K562 (cell line): ENCODE results near the gene UBR4. TPM values are rescaled to one million over a fixed set of nuclear protein-coding genes. Genes with fewer than 3 reads are reported as not detected.

Source experiments
- ATAC-seq: fragments of 200-7000 bp; cut with Tn5 transposase; 3 replicates; pipeline ENCODE4 v1.9.1; 2020; ENCODE audit warnings: moderate library complexity
- BruUV-seq: library from RNA; stranded (reverse); fragments of 400-500 nt; replicated peaks from 2 replicates; lab custom pipeline; 2021; lab: Mats Ljungman, UMichigan
- CTCF ChIA-PET: fragments of 300-600 bp; formaldehyde crosslinking; extraction: SDS; loops from one replicate; lab custom pipeline; 2021; ENCODE audit warnings: low intra/inter-chr PET ratio; lab: Yijun Ruan, JAX
- POLR2A ChIA-PET: fragments of 300-600, 350-650 bp; sonication (Branson Sonifier 250); formaldehyde crosslinking; extraction: SDS; loops from one replicate; lab custom pipeline; 2021; ENCODE audit warnings: antibody characterized with exemption, inconsistent platforms; lab: Yijun Ruan, JAX
- DNase-seq, 4 experiments: peaks; one replicate each; pipeline versions ENCODE4 v3.0.0 to v3.0.0-alpha.2; 2011 to 2018; ENCODE audit warnings: low spot score in 3 of 4, mixed read lengths in 3 of 4; ENCODE audit errors: extremely low read depth in 1 of 4
- FAIRE-seq: peaks from 2 replicates; lab custom pipeline; 2011; peaks lifted over from hg19 to GRCh38; lab: Jason Lieb, UNC
- H2AFZ ChIP-seq: 2 replicates; pipeline ENCODE4 v1.6.0; 2011; ENCODE audit warnings: low read depth, low read length, control low read depth, inconsistent platforms
- H3K27ac ChIP-seq: fragments of 200-600 bp; 3 replicates; pipeline ENCODE4 v1.8.0; 2011; ENCODE audit warnings: low read depth, mild to moderate bottlenecking, control low read depth, inconsistent platforms, low read length, moderate library complexity, mixed read lengths; ENCODE audit errors: extremely low read depth
- H3K27me3 ChIP-seq, 2 experiments: fragments of 300-600 bp in 1 of 2; 2 replicates in 1 of 2; 3 replicates in 1 of 2; pipeline versions ENCODE4 v1.6.0 to v1.8.0; 2011; ENCODE audit warnings: inconsistent platforms in 2 of 2, low read length in 2 of 2, mild to moderate bottlenecking in 1 of 2, mixed read lengths in 1 of 2, moderate library complexity in 1 of 2; ENCODE audit not compliant: control insufficient read depth in 2 of 2, insufficient read depth in 2 of 2
- H3K36me3 ChIP-seq: fragments of 300-600 bp; 3 replicates; pipeline ENCODE4 v1.8.0; 2011; ENCODE audit warnings: mild to moderate bottlenecking, low read length, inconsistent platforms; ENCODE audit not compliant: control insufficient read depth, insufficient read depth
- H3K4me1 ChIP-seq, 2 experiments: fragments of 200-600 bp in 1 of 2; replicated peaks in 1 of 2; 2 replicates in 1 of 2; 3 replicates in 1 of 2; pipeline versions ENCODE4 v1.5.1 to v1.8.0; 2011; ENCODE audit warnings: inconsistent platforms in 2 of 2, low read length in 2 of 2, mild to moderate bottlenecking in 1 of 2, mixed read lengths in 1 of 2, moderate library complexity in 1 of 2; ENCODE audit not compliant: control insufficient read depth in 2 of 2, insufficient read depth in 2 of 2
- H3K4me2 ChIP-seq: 2 replicates; pipeline ENCODE4 v1.6.1; 2011; ENCODE audit warnings: low read length, control low read depth, inconsistent platforms, mixed read lengths; ENCODE audit not compliant: insufficient read depth
- H3K4me3 ChIP-seq: fragments of 200-600 bp; sonication (generic), shearing (Covaris generic); 2 replicates; pipeline ENCODE4 v1.5.1; 2016; ENCODE audit warnings: control low read depth, inconsistent platforms
- H3K79me2 ChIP-seq: fragments of 200-600 bp; 3 replicates; pipeline ENCODE4 v1.8.0; 2011; ENCODE audit warnings: low read length, inconsistent platforms; ENCODE audit not compliant: control insufficient read depth, insufficient read depth
- H3K9ac ChIP-seq, 2 experiments: 2 replicates each; pipeline versions ENCODE4 v1.6.0 to v1.6.1; 2011; ENCODE audit warnings: low read depth in 2 of 2, low read length in 2 of 2, control low read depth in 1 of 2, inconsistent platforms in 1 of 2, mild to moderate bottlenecking in 1 of 2, mixed read lengths in 1 of 2; ENCODE audit not compliant: insufficient read depth in 1 of 2
- H3K9me1 ChIP-seq: one replicate; pipeline ENCODE4 v1.6.0; 2011; ENCODE audit warnings: inconsistent platforms, mild to moderate bottlenecking, low read length, moderate library complexity; ENCODE audit not compliant: control insufficient read depth, insufficient read depth
- H3K9me3 ChIP-seq: replicated peaks from 2 replicates; pipeline ENCODE4 v1.5.1; 2011; ENCODE audit warnings: low read depth, low read length, inconsistent platforms; ENCODE audit not compliant: control insufficient read depth, insufficient read depth
- H4K20me1 ChIP-seq: replicated peaks from 2 replicates; pipeline ENCODE4 v1.6.1; 2011; ENCODE audit warnings: low read length, inconsistent platforms, mixed read lengths; ENCODE audit not compliant: control insufficient read depth, insufficient read depth
- E2F4 ChIP-seq: sonication (generic); formaldehyde crosslinking; IDR thresholded peaks from 2 replicates; pipeline ENCODE4 v1.8.0; 2022; ENCODE audit warnings: mild to moderate bottlenecking, low read depth, missing genetic modification reagents
- FIP1L1 ChIP-seq: fragments of 200-400 bp; formaldehyde crosslinking; IDR thresholded peaks from 2 replicates; pipeline ENCODE4 v1.6.1; 2018; ENCODE audit warnings: mild to moderate bottlenecking, low read depth, low read length; ENCODE audit not compliant: poor library complexity, severe bottlenecking
- HSF4 ChIP-seq: fragments of 250-450 bp; sonication (Bioruptor Pico); IDR thresholded peaks from 2 replicates; pipeline ENCODE4 v2.1.2; 2022; ENCODE audit warnings: mild to moderate bottlenecking, moderate library complexity, borderline replicate concordance
- KLF1 ChIP-seq: fragments of 450-650 bp; IDR thresholded peaks from 2 replicates; pipeline ENCODE4 v1.6.1; 2016; ENCODE audit warnings: missing genetic modification characterization, missing compliant biosample characterization
- NFIC ChIP-seq: fragments of 450-650 bp; IDR thresholded peaks from 2 replicates; pipeline ENCODE4 v1.6.1; 2017; ENCODE audit warnings: mild to moderate bottlenecking, inconsistent platforms
- PKNOX1 ChIP-seq: fragments of 450-650 bp; IDR thresholded peaks from 2 replicates; pipeline ENCODE4 v1.6.1; 2016
- POLR2G ChIP-seq: fragments of 200-400 bp; formaldehyde crosslinking; IDR thresholded peaks from 2 replicates; pipeline ENCODE4 v1.6.1; 2017; ENCODE audit warnings: low read depth, mild to moderate bottlenecking, antibody characterized with exemption, low read length, moderate library complexity
- SMAD1 ChIP-seq: fragments of 150-350 bp; IDR thresholded peaks from 2 replicates; pipeline ENCODE4 v1.6.1; 2014; ENCODE audit warnings: low read length, low read depth; ENCODE audit not compliant: partially characterized antibody
- ZC3H11A ChIP-seq: IDR thresholded peaks from 2 replicates; pipeline ENCODE4 v1.6.1; 2012; ENCODE audit warnings: low read depth, low read length, improper control_type of control experiment
- ZFP30 ChIP-seq: fragments of 250-450 bp; sonication (Bioruptor Pico); IDR thresholded peaks from 2 replicates; pipeline ENCODE4 v1.8.0; 2022; ENCODE audit warnings: moderate library complexity, mild to moderate bottlenecking, inconsistent platforms, borderline replicate concordance
- ZNF12 ChIP-seq: sonication (generic); formaldehyde crosslinking; IDR thresholded peaks from 2 replicates; pipeline ENCODE4 v1.4.0; 2020; ENCODE audit warnings: mild to moderate bottlenecking, missing genetic modification reagents
- ZNF668 ChIP-seq: fragments of 250-450 bp; sonication (Bioruptor Pico); IDR thresholded peaks from 2 replicates; pipeline ENCODE4 v1.8.0; 2022; ENCODE audit warnings: mild to moderate bottlenecking, inconsistent platforms
- ZNF778 ChIP-seq: fragments of 450-650 bp; formaldehyde crosslinking; IDR thresholded peaks from 2 replicates; pipeline ENCODE4 v1.4.0; 2020; ENCODE audit warnings: mild to moderate bottlenecking, moderate library complexity
- WGBS: fragments of 100-300 bp; shearing (Covaris generic); methylation state at CpG from one replicate; pipeline ENCODE4 v1.1.6; 2016; ENCODE audit warnings: low coverage, mixed read lengths; ENCODE audit not compliant: insufficient coverage; ENCODE audit errors: missing lambda C conversion rate; 5-methylcytosine and 5-hydroxymethylcytosine counted together
- in situ Hi-C: fragments of 300-500 bp; cut with MboI; formaldehyde crosslinking; loops from 4 replicates; pipeline ENCODE4 v1.15.0; 2018; ENCODE audit warnings: inconsistent platforms, mixed read lengths
- intact Hi-C: fragments of 100-400 bp; cut with micrococcal nuclease; formaldehyde crosslinking; loops from 2 replicates; pipeline ENCODE4 v1.14.2; 2022
- polyA plus RNA-seq, 8 experiments: library from polyadenylated mRNA; depleted of rRNA in 4 of 8; stranded (reverse) in 5 of 8; unstranded in 3 of 8; fragments of >200 nt; fragmentation: Nextera tagmentation in 2 of 8; fragmentation: Illumina TruSeq in 1 of 8; extraction: Ambion mirVana in 2 of 8; extraction: Trizol in 1 of 8; gene quantifications; 2 replicates each; pipeline versions ENCODE4 v1.2.1 to v1.2.3, GENCODE V29; 2011 to 2014; ENCODE audit warnings: inconsistent platforms in 1 of 8, missing spikeins in 1 of 8
- total RNA-seq, 7 experiments: library from RNA; depleted of rRNA in 6 of 7; stranded (reverse); fragments of >200 nt in 6 of 7; fragmentation: Illumina TruSeq in 2 of 7; extraction: Trizol in 2 of 7; gene quantifications; 2 replicates each; pipeline versions ENCODE4 v1.2.1 to v1.2.3, GENCODE V29; 2011 to 2021; ENCODE audit warnings: low replicate concordance in 1 of 7

Gene UBR4
- total and polyA plus RNA-seq, 9 of the 15 experiments (the other 6 are each of a cell fraction or from before 2014, with no cell fraction given) = 55.4 to 277 (median 123) TPM

GRCh38 chr1:19139711-19140110 is 70.4 kb downstream of the UBR4 start (continued):
- TF ChIP-seq PKNOX1 = no peak
- TF ChIP-seq, all 486 proteins: peak for 0

GRCh38 chr1:19138958-19139581 is 71.0 kb downstream of the UBR4 start:
- POLR2A ChIA-PET = interaction anchor here (0.6 to 2.9 kb wide), 6 partner anchors 9 to 70 kb away, joined by 3 to 22 read pairs (median 3); no protein-coding TSS in a partner anchor
- H3K9me1 ChIP-seq = no peaks in the 10 kb centered on the region
- no peak overlapping the region for H3K27ac ChIP-seq
- DNase-seq = no peak
- H3K79me2 ChIP-seq = peaks cover 3% of the 10 kb centered on the region; the same call in 1 of the 3 replicates
- H3K9me3 ChIP-seq = peaks cover 5% of the 10 kb centered on the region
- no peak for ATAC-seq
- H3K9ac ChIP-seq = no peak overlapping the region
- WGBS = 93% methylated on average over 13 of the region's 13 CpGs
- in situ Hi-C loops = no loop called here
- no peaks in the 10 kb centered on the region for H3K27me3 ChIP-seq
- no peak for TF ChIP-seq ZC3H11A
- no peak for TF ChIP-seq ZFP30 (CRISPR knock-in tag)
- TF ChIP-seq ZNF668 (CRISPR knock-in tag) = no peak
- no peak for TF ChIP-seq FIP1L1
- TF ChIP-seq SMAD1 = no peak
- TF ChIP-seq NFIC = no peak
- no peak for TF ChIP-seq HSF4
- TF ChIP-seq ZNF778 (CRISPR knock-in tag) = no peak
- TF ChIP-seq POLR2G = no peak
- no peak for TF ChIP-seq KLF1 (tag)
- no peak for TF ChIP-seq E2F4 (CRISPR knock-in tag)
- no peak for TF ChIP-seq ZNF12
- intact Hi-C loops = no loop called here
- H4K20me1 ChIP-seq = no peaks in the 10 kb centered on the region
- no peak for FAIRE-seq
- no peak overlapping the region for H2AFZ ChIP-seq
- H3K4me2 ChIP-seq = no peak overlapping the region
- no peaks in the 10 kb centered on the region for H3K4me1 ChIP-seq
- BruUV-seq = no TSS peak
- H3K36me3 ChIP-seq = peaks cover 98% of the 10 kb centered on the region
- H3K4me3 ChIP-seq = no peak overlapping the region
- CTCF ChIA-PET = no interaction called here
